HepG2 (cell line): ENCODE results near the gene ANAPC5. TPM values are rescaled to one million over a fixed set of nuclear protein-coding genes. Genes with fewer than 3 reads are reported as not detected.

ENCODE experiments used
- CERS6 ChIP-seq: sonication (generic); formaldehyde crosslinking; IDR thresholded peaks from 2 replicates; pipeline ENCODE4 v1.5.0; 2020; ENCODE audit warnings: missing genetic modification reagents
- DPF2 ChIP-seq: sonication (generic); formaldehyde crosslinking; IDR thresholded peaks from 2 replicates; pipeline ENCODE4 v1.4.0; 2020; ENCODE audit warnings: mild to moderate bottlenecking, low read depth, missing genetic modification reagents, borderline replicate concordance
- IRF2 ChIP-seq: IDR thresholded peaks from 2 replicates; pipeline ENCODE4 v1.6.1; 2018; ENCODE audit warnings: missing genetic modification reagents, missing compliant biosample characterization
- KDM1A ChIP-seq: IDR thresholded peaks from 2 replicates; pipeline ENCODE4 v1.6.1; 2016; ENCODE audit warnings: missing compliant biosample characterization
- KDM2A ChIP-seq: sonication (generic); formaldehyde crosslinking; IDR thresholded peaks from 2 replicates; pipeline ENCODE4 v1.4.0; 2020; ENCODE audit warnings: low read depth, missing genetic modification reagents, borderline replicate concordance
- RFXAP ChIP-seq: sonication (generic); formaldehyde crosslinking; IDR thresholded peaks from 2 replicates; pipeline ENCODE4 v1.4.0; 2020; ENCODE audit warnings: missing genetic modification reagents, borderline replicate concordance
- TGIF2 ChIP-seq: IDR thresholded peaks from 2 replicates; pipeline ENCODE4 v1.6.1; 2016; ENCODE audit warnings: control low read depth, missing compliant biosample characterization
- THAP9 ChIP-seq: sonication (generic); formaldehyde crosslinking; IDR thresholded peaks from 2 replicates; pipeline ENCODE4; 2020; ENCODE audit warnings: missing genetic modification reagents, mild to moderate bottlenecking, borderline replicate concordance
- TOPORS ChIP-seq: sonication (generic); formaldehyde crosslinking; IDR thresholded peaks from 2 replicates; pipeline ENCODE4 v1.8.0; 2023; ENCODE audit warnings: mild to moderate bottlenecking, missing genetic modification reagents
- ZNF253 ChIP-seq: sonication (generic); formaldehyde crosslinking; IDR thresholded peaks from 2 replicates; pipeline ENCODE4 v1.8.0; 2022; ENCODE audit warnings: mild to moderate bottlenecking, missing genetic modification reagents, borderline replicate concordance
- ZNF280D ChIP-seq: sonication (generic); formaldehyde crosslinking; IDR thresholded peaks from 2 replicates; pipeline ENCODE4 v1.5.1; 2020; ENCODE audit warnings: mild to moderate bottlenecking, missing genetic modification reagents
- ZNF326 ChIP-seq: sonication (generic); formaldehyde crosslinking; IDR thresholded peaks from 2 replicates; pipeline ENCODE4 v1.4.0; 2020; ENCODE audit warnings: missing genetic modification reagents, borderline replicate concordance
- ZNF589 ChIP-seq: sonication (generic); formaldehyde crosslinking; conservative IDR thresholded peaks from 2 replicates; pipeline ENCODE4 v1.8.0; 2022; ENCODE audit warnings: mild to moderate bottlenecking, moderate library complexity, missing genetic modification reagents
- ZNF883 ChIP-seq: sonication (generic); formaldehyde crosslinking; IDR thresholded peaks from 2 replicates; pipeline ENCODE4 v1.5.1; 2020; ENCODE audit warnings: mild to moderate bottlenecking, missing genetic modification reagents; ENCODE audit errors: not compliant biosample characterization
- polyA plus RNA-seq, 8 experiments: library from polyadenylated mRNA; depleted of rRNA in 3 of 8; stranded (reverse) in 7 of 8; unstranded in 1 of 8; fragments of >200 nt; fragmentation: Illumina TruSeq in 4 of 8; extraction: Trizol in 4 of 8; gene quantifications; 2 replicates each; pipeline versions ENCODE4 v1.2.1 to v1.2.3, GENCODE V29; 2011 to 2016; ENCODE audit warnings: low read depth in 4 of 8, missing spikeins in 1 of 8, mixed read lengths in 1 of 8; ENCODE audit not compliant: insufficient read depth in 1 of 8
- total RNA-seq, 5 experiments: library from RNA; depleted of rRNA; stranded (reverse); fragments of >200 nt; fragmentation: Illumina TruSeq; extraction: Trizol; gene quantifications; 2 replicates each; pipeline ENCODE4 v1.2.3, GENCODE V29; 2016; ENCODE audit warnings: low read depth in 1 of 5
- TF ChIP-seq, protein P1 (sequence below): sonication (generic); formaldehyde crosslinking; IDR thresholded peaks from 2 replicates; pipeline ENCODE4 v1.5.0; 2020; ENCODE audit warnings: mild to moderate bottlenecking, missing genetic modification reagents

The ANAPC5 gene
- total and polyA plus RNA-seq, 2 of the 13 experiments (the other 11 are each of a cell fraction or from before 2014, with no cell fraction given), result 146 to 161 TPM

DNA sequence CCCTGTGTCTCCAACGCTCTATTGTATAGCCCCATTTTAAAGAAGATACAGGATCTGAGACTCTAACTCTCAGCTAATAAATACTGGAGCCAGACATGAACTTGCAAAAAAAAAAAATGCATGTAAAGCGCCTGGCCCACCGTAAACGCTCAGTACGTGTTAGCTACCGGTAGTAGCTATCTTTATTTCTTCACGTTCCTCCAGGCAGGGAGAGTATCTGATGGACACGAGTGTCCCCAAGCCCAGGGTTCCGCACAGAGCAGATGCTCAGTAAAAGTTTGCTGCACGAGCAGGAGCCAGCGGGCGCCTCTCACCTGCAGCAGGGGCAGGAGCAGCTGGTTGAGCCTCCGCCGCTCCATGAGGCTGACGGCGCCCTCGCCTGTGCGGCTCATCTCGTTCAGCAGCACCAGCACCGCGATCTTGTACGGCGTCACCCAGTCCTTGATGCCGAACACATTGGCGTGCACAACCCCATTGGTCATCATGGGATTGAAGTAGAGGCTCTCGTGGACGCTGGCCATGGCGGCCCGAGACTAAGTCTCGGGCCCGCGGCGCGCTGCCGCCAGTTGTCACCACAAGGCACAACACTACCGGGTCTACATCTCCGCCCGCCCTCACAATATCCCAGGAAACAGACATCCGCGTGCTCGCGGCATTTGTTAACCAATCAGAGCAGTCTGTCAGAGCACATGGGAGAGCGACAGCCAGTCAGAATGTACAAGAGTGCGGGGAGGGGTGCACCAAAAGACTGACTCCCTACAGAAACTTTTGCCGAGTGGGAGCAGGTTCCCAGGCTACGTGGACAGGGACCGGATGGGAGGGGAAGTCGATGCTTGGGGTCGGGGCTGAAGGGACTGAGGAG is at the start of gene ANAPC5 (continued):
- TF ChIP-seq, protein P1, sequence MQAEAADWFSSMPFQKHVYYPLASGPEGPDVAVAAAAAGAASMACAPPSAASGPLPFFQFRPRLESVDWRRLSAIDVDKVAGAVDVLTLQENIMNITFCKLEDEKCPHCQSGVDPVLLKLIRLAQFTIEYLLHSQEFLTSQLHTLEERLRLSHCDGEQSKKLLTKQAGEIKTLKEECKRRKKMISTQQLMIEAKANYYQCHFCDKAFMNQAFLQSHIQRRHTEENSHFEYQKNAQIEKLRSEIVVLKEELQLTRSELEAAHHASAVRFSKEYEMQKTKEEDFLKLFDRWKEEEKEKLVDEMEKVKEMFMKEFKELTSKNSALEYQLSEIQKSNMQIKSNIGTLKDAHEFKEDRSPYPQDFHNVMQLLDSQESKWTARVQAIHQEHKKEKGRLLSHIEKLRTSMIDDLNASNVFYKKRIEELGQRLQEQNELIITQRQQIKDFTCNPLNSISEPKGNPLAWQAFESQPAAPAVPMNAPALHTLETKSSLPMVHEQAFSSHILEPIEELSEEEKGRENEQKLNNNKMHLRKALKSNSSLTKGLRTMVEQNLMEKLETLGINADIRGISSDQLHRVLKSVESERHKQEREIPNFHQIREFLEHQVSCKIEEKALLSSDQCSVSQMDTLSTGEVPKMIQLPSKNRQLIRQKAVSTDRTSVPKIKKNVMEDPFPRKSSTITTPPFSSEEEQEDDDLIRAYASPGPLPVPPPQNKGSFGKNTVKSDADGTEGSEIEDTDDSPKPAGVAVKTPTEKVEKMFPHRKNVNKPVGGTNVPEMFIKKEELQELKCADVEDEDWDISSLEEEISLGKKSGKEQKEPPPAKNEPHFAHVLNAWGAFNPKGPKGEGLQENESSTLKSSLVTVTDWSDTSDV, result no peak
- no peak for TF ChIP-seq TOPORS (CRISPR knock-in tag)
- TF ChIP-seq TGIF2 (CRISPR knock-in tag), result peak; percentile 88; the same call in 1 of the 2 replicates
- no peak for TF ChIP-seq CERS6
- TF ChIP-seq ZNF280D, result no peak; the same call in 1 of the 2 replicates
- no peak; the same call in 1 of the 2 replicates for TF ChIP-seq ZNF589 (CRISPR knock-in tag)
- TF ChIP-seq THAP9, result peak; percentile 90
- TF ChIP-seq KDM2A (CRISPR knock-in tag), result peak; percentile 94
- TF ChIP-seq ZNF883, result peak; percentile 68
- TF ChIP-seq DPF2 (CRISPR knock-in tag), result no peak
- TF ChIP-seq ZNF326 (CRISPR knock-in tag), result no peak
- TF ChIP-seq IRF2 (CRISPR knock-in tag), result peak; percentile 92
- no peak for TF ChIP-seq ZNF253 (CRISPR knock-in tag)
- peak; percentile 91; the same call in 1 of the 2 replicates for TF ChIP-seq RFXAP
- TF ChIP-seq KDM1A (CRISPR knock-in tag), result no peak
